Measurements from ENCODE around the gene CABP2.

The CABP2 gene

DNA sequence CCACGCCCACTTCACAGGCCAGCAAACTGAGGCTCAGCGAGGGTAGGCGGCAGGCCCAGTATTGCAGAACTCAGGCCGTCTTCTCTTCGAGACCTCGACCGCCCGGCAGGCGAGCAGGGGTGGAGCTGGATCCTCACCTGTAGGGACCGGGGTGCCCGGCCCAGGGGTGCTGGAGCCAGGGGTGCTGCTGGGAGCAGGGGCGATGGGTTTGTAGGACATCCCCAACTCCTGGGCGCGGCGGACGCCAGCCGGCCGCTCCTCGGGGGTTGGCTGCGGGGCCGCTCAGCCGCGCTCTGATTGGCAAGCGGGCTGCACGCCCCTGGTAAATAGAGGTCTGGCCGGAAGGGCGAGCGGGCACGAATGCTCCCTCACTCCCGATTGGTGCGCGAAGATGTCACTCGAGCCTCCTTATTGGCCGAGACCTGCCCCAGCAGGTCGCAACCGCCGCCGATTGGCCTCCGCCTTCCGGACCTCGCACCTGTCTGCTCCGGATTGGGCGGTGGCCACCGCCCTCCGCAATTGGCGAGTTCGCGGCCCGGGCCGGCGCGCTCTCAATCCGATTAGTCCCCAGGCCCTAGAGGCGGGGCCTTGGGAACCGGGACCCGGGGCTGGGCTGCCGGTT is 15.3 kb downstream of the CABP2 start, which contains the start of gene CDK2AP2:
Gene CDK2AP2, minus strand, starts transcription at position 299 of the 622 bp plus-strand sequence. Its CDS starts 80 bp downstream, at position 219.
- Histone ChIP-seq H3K9ac (ENCODE audit: low read length in 2 of 2) (peak within 1 kb of the TSS; percentile 85 to 93), H3K27me3 (ENCODE audit: control insufficient read depth in 1 of 2, insufficient read depth in 2 of 2, low read length in 2 of 2) (peaks cover under 1 to 18% of the 10 kb centered on the region in 2 donors), H3K36me3 (ENCODE audit: control insufficient read depth in 2 of 2, insufficient read depth in 2 of 2, low read length in 2 of 2) (no peaks in the 10 kb centered on the region), H3K4me1 (ENCODE audit: control insufficient read depth, insufficient read depth, low read length) (peaks cover 45% of the 10 kb centered on the region), H3K27ac (ENCODE audit: low read length) (peak within 1 kb of the TSS; percentile 97), H3K4me3 (ENCODE audit: low read length in 2 of 2) (peak within 1 kb of the TSS; percentile 83 to 86), H3K9me3 (ENCODE audit: control insufficient read depth in 2 of 2, low read length in 2 of 2) (no peaks in the 10 kb centered on the region)

DNA sequence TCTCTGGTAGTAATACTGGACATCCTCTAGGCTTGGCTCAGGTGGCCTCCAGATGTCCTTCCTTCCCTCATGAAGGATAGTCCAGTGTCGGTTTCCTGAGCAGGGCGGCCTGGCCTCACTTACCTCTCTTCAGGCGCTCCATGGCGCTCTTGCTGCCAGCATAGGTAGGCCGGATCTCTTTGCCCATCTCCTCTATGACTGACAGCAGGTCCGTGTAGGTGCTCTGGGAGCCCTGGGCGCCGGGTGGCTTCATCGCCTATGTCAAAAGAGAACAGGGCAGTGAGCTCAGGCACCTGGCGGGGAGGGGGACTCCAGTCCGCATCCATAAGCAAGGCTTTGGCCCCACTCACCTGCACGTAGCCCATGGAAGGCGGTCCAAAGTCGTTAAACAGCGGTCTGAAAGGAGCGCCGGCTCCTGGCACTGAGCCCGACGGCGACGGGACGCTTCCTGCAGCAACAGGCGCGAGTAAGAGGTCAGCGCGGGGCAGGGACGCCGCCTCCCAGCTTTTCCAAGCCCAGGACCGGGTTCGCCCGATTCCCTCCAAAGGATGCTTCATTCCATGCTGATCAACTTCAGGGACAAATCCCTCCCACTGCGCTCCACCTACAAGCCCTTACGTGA is 15.9 kb downstream of the CABP2 start:
- H3K9me3 ChIP-seq (ENCODE audit: control insufficient read depth in 2 of 2, low read length in 2 of 2), result no peaks in the 10 kb centered on the region
- peak overlapping the region; percentile 97 for H3K27ac ChIP-seq (ENCODE audit: low read length)
- H3K4me3 ChIP-seq (ENCODE audit: low read length in 2 of 2), result peak overlapping the region; percentile 73 to 86
- H3K27me3 ChIP-seq (ENCODE audit: control insufficient read depth in 1 of 2, insufficient read depth in 2 of 2, low read length in 2 of 2), result peaks cover 5 to 24% of the 10 kb centered on the region in 2 donors
- H3K36me3 ChIP-seq (ENCODE audit: control insufficient read depth in 2 of 2, insufficient read depth in 2 of 2, low read length in 2 of 2), result no peaks in the 10 kb centered on the region
- H3K9ac ChIP-seq (ENCODE audit: low read length in 2 of 2), result peak overlapping the region; percentile 45 to 74
- peaks cover 45% of the 10 kb centered on the region for H3K4me1 ChIP-seq (ENCODE audit: control insufficient read depth, insufficient read depth, low read length)

DNA sequence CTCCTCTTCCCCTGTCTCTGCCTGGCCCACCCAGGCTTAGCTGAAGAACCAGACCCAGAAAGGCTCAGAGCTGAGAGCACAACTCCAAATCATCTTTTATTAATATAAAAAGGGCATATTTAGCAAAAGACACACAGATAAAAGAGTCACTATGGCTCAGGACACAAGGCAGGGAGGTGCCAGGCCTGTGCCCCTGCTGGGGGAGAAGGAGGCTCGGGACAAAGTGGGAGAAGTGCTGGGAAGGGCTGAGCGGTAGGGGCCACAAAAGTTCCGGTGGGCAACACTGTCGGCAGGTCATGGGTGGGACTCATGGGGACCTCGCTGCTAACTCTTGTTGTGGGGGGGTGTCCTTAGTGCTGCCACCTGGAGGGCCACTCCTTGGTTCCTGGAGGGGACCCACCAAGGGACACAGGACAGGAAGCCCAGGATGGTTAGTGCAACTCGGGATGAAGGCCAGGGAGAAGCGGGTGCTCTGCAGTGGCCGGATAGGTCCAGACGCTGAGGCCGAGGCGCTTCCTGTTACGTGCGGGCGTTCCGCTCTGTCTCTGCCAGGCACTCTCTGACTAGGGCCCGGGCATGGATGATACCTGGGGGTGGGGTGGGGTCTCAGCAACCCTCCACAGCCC is 16.7 kb downstream of the CABP2 start:
- Histone ChIP-seq H3K4me1 (ENCODE audit: control insufficient read depth, insufficient read depth, low read length) (peaks cover 45% of the 10 kb centered on the region), H3K27me3 (ENCODE audit: control insufficient read depth in 1 of 2, insufficient read depth in 2 of 2, low read length in 2 of 2) (peaks cover 7 to 29% of the 10 kb centered on the region in 2 donors), H3K27ac (ENCODE audit: low read length) (peak overlapping the region; percentile 76), H3K36me3 (ENCODE audit: control insufficient read depth in 2 of 2, insufficient read depth in 2 of 2, low read length in 2 of 2) (no peaks in the 10 kb centered on the region), H3K9ac (ENCODE audit: low read length in 2 of 2) (peak overlapping the region; percentile 13 to 21), H3K9me3 (ENCODE audit: control insufficient read depth in 2 of 2, low read length in 2 of 2) (no peaks in the 10 kb centered on the region), H3K4me3 (ENCODE audit: low read length in 2 of 2) (peak overlapping the region in 1 of 2 donors; percentile 71)

DNA sequence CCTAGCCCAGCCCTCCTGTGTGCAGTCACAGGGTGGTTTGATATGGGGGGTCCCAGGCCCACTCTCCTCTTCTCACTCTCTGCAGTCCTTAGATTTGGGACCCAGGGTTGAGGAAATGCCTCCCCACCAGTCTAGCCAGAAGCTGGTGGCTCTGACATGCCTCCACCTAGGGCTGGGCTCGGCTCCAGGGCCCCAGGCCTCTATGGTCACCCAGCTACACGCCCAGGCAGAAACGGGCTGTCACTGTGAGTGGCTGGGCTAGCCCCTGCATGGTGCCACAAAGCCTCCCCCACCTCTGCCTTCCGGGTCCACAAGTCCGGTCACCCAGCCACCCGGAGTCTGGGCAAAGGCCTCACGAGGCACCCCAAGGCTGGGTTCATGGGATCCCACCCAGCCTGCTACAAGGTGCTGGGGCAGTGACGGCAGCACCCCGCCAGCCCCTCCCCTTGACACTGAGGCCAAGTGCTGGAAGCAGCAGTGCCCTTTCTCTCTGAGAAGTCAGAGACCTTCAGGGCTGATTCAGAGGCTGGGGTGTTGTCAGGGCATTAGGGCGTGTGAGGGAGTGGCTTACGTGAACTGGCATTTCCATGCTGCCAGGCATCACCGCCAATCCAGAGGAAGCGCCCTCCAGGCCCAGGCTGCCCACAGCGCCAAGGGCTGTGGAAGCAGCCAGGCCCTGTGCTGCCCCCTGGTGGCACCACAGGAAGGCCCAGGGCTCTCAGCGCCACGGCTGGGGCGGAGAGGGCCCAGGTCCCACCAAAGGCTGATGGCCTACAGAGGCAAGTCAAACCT is 17.4 kb downstream of the CABP2 start:
- H3K4me1 ChIP-seq (ENCODE audit: control insufficient read depth, insufficient read depth, low read length), result peaks cover 45% of the 10 kb centered on the region
- peak overlapping the region; percentile 30 to 47 for H3K9ac ChIP-seq (ENCODE audit: low read length in 2 of 2)
- H3K9me3 ChIP-seq (ENCODE audit: control insufficient read depth in 2 of 2, low read length in 2 of 2), result no peaks in the 10 kb centered on the region
- peaks cover 7 to 29% of the 10 kb centered on the region in 2 donors for H3K27me3 ChIP-seq (ENCODE audit: control insufficient read depth in 1 of 2, insufficient read depth in 2 of 2, low read length in 2 of 2)
- H3K4me3 ChIP-seq (ENCODE audit: low read length in 2 of 2), result peak overlapping the region in 1 of 2 donors; percentile 71
- H3K27ac ChIP-seq (ENCODE audit: low read length), result peak overlapping the region; percentile 76
- no peaks in the 10 kb centered on the region for H3K36me3 ChIP-seq (ENCODE audit: control insufficient read depth in 2 of 2, insufficient read depth in 2 of 2, low read length in 2 of 2)

DNA sequence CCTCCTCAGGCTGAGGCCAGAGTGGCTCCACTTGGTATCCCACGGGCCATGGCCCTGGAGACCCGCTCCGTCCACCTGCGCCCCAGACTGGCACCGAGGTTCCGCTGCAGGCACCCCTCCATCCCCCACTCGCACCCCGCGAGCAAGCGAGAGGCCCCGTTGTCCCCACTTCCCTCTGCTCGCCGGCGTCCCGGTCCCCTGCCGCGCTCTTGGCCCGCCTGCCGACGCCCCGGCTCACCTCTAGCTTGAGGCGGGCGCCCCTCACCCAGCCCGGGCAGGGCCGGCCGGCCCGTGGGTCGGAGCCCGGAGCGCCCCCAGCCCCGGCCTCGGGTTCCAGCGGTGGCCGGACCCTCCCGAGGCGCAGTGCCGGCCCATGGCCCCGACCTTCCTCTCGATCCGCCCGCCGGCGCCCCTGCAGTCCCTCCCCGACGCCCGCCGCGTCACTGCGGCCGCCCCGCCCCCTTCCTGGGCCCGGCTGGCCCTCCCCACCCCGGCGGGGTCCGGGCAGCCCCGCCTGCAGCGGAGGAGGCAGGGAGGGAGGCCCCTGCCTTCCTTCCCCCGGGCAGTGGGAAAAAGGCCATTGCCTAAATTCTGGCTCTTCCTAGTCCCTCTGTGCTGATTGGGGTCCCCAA is 18.2 kb downstream of the CABP2 start, which contains the start of gene PITPNM1:
Gene PITPNM1, minus strand, starts transcription at position 414 of the 632 bp plus-strand sequence. CDS start 1,183 bp downstream, outside the sequence.
- Histone ChIP-seq H3K27ac (ENCODE audit: low read length) (peak within 1 kb of the TSS; percentile 76), H3K27me3 (ENCODE audit: control insufficient read depth in 1 of 2, insufficient read depth in 2 of 2, low read length in 2 of 2) (peaks cover 7 to 29% of the 10 kb centered on the region in 2 donors), H3K4me1 (ENCODE audit: control insufficient read depth, insufficient read depth, low read length) (peaks cover 45% of the 10 kb centered on the region), H3K9ac (ENCODE audit: low read length in 2 of 2) (peak within 1 kb of the TSS; percentile 30 to 62), H3K4me3 (ENCODE audit: low read length in 2 of 2) (peak within 1 kb of the TSS; percentile 55 to 71), H3K9me3 (ENCODE audit: control insufficient read depth in 2 of 2, low read length in 2 of 2) (no peaks in the 10 kb centered on the region), H3K36me3 (ENCODE audit: control insufficient read depth in 2 of 2, insufficient read depth in 2 of 2, low read length in 2 of 2) (no peaks in the 10 kb centered on the region)

DNA sequence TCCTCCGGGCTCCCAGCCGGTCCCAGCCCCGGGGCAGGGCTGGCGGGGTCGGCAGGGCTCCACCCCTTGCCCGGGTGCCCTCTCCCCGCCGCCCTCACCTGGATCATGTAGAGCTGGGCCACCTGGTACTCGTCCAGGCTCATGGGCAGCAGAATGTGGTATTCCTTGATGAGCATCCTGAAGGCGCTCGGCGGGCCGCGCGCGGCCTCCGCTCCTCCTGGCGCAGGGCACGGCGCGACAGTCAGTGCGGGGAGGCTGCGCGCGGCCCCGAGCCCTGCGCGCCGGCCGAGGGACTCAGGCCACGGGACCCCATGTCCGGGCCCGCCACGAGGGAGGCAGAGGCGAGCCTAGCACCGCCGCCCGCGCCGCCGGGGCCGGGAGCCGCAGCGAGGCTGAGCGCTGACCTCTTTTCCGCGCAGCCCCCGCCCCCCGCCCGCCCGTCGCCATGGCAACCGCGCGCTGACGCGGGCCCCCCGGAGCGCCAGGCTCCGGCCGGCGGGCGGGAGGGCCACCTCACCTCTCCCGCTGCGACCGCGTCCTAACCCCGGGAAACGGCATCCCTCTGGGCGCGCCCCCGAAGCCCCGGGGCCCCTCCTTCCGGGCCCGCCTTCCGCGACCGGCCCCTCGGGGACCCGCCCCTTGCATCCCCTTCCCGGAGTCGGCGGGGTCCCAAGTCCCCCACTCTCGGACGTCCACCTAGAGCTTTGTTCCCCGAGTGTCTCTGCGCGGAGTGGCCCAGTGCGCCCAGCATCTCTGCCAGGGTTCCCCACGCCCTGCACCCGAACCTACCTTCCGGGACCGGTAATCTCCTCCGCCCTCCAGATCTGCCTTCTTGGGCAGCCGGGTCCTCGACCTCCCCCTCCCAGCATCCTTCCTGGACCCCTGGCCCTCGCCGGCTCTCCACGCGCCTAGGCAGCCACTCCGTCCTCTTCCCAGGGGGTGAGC is 19.0 kb downstream of the CABP2 start:
- peak overlapping the region; percentile 55 to 71 for H3K4me3 ChIP-seq (ENCODE audit: low read length in 2 of 2)
- H3K27ac ChIP-seq (ENCODE audit: low read length), result no peak overlapping the region
- peak overlapping the region; percentile 28 to 62 for H3K9ac ChIP-seq (ENCODE audit: low read length in 2 of 2)
- no peaks in the 10 kb centered on the region for H3K9me3 ChIP-seq (ENCODE audit: control insufficient read depth in 2 of 2, low read length in 2 of 2)
- H3K4me1 ChIP-seq (ENCODE audit: control insufficient read depth, insufficient read depth, low read length), result peaks cover 45% of the 10 kb centered on the region
- H3K36me3 ChIP-seq (ENCODE audit: control insufficient read depth in 2 of 2, insufficient read depth in 2 of 2, low read length in 2 of 2), result no peaks in the 10 kb centered on the region
- peaks cover 7 to 29% of the 10 kb centered on the region in 2 donors for H3K27me3 ChIP-seq (ENCODE audit: control insufficient read depth in 1 of 2, insufficient read depth in 2 of 2, low read length in 2 of 2)

GRCh38 chr11:67503119-67504004 is 19.9 kb downstream of the CABP2 start:
- peak overlapping the region in 1 of 2 donors; percentile 28 for H3K9ac ChIP-seq (ENCODE audit: low read length in 2 of 2)
- H3K27ac ChIP-seq (ENCODE audit: low read length), result no peak overlapping the region
- peaks cover 39% of the 10 kb centered on the region for H3K4me1 ChIP-seq (ENCODE audit: control insufficient read depth, insufficient read depth, low read length)
- peak overlapping the region in 1 of 2 donors; percentile 71 for H3K4me3 ChIP-seq (ENCODE audit: low read length in 2 of 2)
- H3K9me3 ChIP-seq (ENCODE audit: control insufficient read depth in 2 of 2, low read length in 2 of 2), result no peaks in the 10 kb centered on the region
- H3K36me3 ChIP-seq (ENCODE audit: control insufficient read depth in 2 of 2, insufficient read depth in 2 of 2, low read length in 2 of 2), result peaks cover 0 to 2% of the 10 kb centered on the region in 2 donors
- H3K27me3 ChIP-seq (ENCODE audit: control insufficient read depth in 1 of 2, insufficient read depth in 2 of 2, low read length in 2 of 2), result peaks cover 7 to 29% of the 10 kb centered on the region in 2 donors

DNA sequence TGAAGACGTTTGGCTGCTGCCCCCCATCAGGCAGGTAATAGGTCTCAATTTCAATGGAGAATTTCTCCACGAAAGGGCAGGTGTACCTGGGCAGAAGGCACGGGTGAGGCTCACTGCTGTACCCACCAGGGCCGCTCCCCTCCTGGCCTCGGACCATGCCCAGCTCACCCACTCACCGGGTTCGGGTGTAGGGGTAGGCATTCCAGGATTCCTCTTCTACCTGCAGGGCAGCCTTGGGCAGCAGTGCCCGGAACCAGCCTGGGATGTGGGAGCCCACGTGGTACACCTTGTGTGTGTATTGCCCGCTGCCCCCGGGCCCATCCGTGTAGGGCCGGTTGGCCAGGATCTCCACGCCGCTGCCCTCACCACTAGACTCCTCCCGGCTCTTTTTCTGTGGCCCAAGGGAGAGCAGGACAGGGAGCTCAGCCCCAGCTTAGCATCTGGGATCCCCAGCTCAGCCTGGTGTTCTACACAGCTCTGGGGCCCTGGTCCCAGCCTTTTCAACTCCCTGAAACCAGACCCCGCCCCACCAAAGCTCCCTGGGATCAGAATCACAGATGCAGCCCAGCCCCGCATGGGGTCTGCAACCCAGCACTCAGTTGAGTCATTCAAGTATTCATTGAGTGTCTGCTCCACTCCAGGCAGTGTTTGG is 20.8 kb downstream of the CABP2 start:
- Histone ChIP-seq H3K9ac (ENCODE audit: low read length in 2 of 2) (no peak overlapping the region), H3K27ac (ENCODE audit: low read length) (no peak overlapping the region), H3K4me3 (ENCODE audit: low read length in 2 of 2) (no peak overlapping the region), H3K9me3 (ENCODE audit: control insufficient read depth in 2 of 2, low read length in 2 of 2) (no peaks in the 10 kb centered on the region), H3K36me3 (ENCODE audit: control insufficient read depth in 2 of 2, insufficient read depth in 2 of 2, low read length in 2 of 2) (peaks cover 0 to 2% of the 10 kb centered on the region in 2 donors), H3K27me3 (ENCODE audit: control insufficient read depth in 1 of 2, insufficient read depth in 2 of 2, low read length in 2 of 2) (peaks cover 7 to 29% of the 10 kb centered on the region in 2 donors), H3K4me1 (ENCODE audit: control insufficient read depth, insufficient read depth, low read length) (peaks cover 34% of the 10 kb centered on the region)
